Stomach (tissue), 9 donors: ENCODE data around the gene GSG1L. TPM values are rescaled to one million over a fixed set of nuclear protein-coding genes. Genes with fewer than 3 reads are reported as not detected.

Source experiments
- DNase-seq, 2 donors: peaks; one replicate each; pipeline versions ENCODE4 v3.0.0 to v3.0.0-alpha.2; 2013 to 2019
- H3K27ac ChIP-seq, 5 donors: fragments of 200-600 bp in 4 of 5; sonication (generic) in 4 of 5; one replicate each; pipeline ENCODE4 v1.5.1; 2013 to 2019; ENCODE audit warnings: mild to moderate bottlenecking in 1 of 5, moderate library complexity in 1 of 5
- H3K27me3 ChIP-seq, 3 donors: fragments of 200-600 bp; sonication (generic); one replicate each; pipeline ENCODE4 v1.5.1; 2017 to 2019; ENCODE audit warnings: mixed run types in 1 of 3
- H3K36me3 ChIP-seq, 4 donors: fragments of 200-600 bp; sonication (generic); 1 replicate in 3 of 4; 2 replicates in 1 of 4; pipeline ENCODE4 v1.5.1; 2016 to 2019
- H3K4me1 ChIP-seq, 4 donors: fragments of 200-600 bp; sonication (generic); one replicate each; pipeline ENCODE4 v1.5.1; 2016 to 2019
- H3K4me3 ChIP-seq, 4 donors: fragments of 200-600 bp; sonication (generic) in 3 of 4; one replicate each; pipeline ENCODE4 v1.5.1; 2016 to 2019; ENCODE audit warnings: mild to moderate bottlenecking in 1 of 4
- H3K9me3 ChIP-seq, 4 donors: fragments of 200-600 bp; sonication (generic); one replicate each; pipeline ENCODE4 v1.5.1; 2016 to 2019
- EP300 ChIP-seq: sonication (generic); formaldehyde crosslinking; IDR thresholded peaks from one replicate; pipeline ENCODE4 v1.6.1; 2017; ENCODE audit warnings: antibody characterized with exemption
- POLR2A ChIP-seq, 4 donors: fragments of 450-650 bp; IDR thresholded peaks; one replicate each; pipeline ENCODE4 v1.6.1; 2016; ENCODE audit warnings: antibody characterized with exemption in 4 of 4, control low read depth in 2 of 4, mild to moderate bottlenecking in 1 of 4, moderate library complexity in 1 of 4
- POLR2AphosphoS5 ChIP-seq, 3 donors: sonication (generic); formaldehyde crosslinking; IDR thresholded peaks; one replicate each; pipeline ENCODE4 v1.6.1; 2016; ENCODE audit warnings: antibody characterized with exemption in 3 of 3
- WGBS, 5 donors: extraction: QIAGEN DNeasy Blood & Tissue Kit in 3 of 5; methylation state at CpG; one replicate each; pipeline versions ENCODE4 v1.1.5 to v1.1.7; 2013 to 2018; 5-methylcytosine and 5-hydroxymethylcytosine counted together
- intact Hi-C: fragments of 100-400 bp; cut with DNase I; formaldehyde crosslinking; loops from one replicate; pipeline ENCODE4 v1.15.1; 2023; ENCODE audit warnings: low total_unique reads
- polyA plus RNA-seq, 3 donors: library from polyadenylated mRNA; stranded (reverse); fragments of 200-250 nt; gene quantifications; one replicate each; pipeline ENCODE4 v1.2.3, GENCODE V29; 2013
- total RNA-seq, 5 donors: library from RNA; depleted of rRNA; stranded (reverse); fragments of >200 nt; gene quantifications; one replicate each; pipeline versions ENCODE4 v1.1.0 to v1.2.3, GENCODE V29; 2014 to 2016
- TF ChIP-seq, protein P1 (sequence below), 7 experiments: fragments of 450-650 bp in 4 of 7; fragments of 200-600 bp in 3 of 7; sonication (generic) in 3 of 7; IDR thresholded peaks; one replicate each; pipeline ENCODE4 v1.5.1; 2016 to 2019; ENCODE audit warnings: antibody characterized with exemption in 7 of 7, control low read depth in 2 of 7, mild to moderate bottlenecking in 1 of 7
- donor health status: healthy with polysubstance abuse.
- donor health status: Bipolar disorder and iron deficiency.
- donor health status: healthy.

The GSG1L gene
- total and polyA plus RNA-seq, 8 donors, result 0.06 TPM; not detected in 7

- no peak overlapping the region for H3K27ac ChIP-seq
- H3K9me3 ChIP-seq, result peaks cover 0 to 18% (median 12%) of the 10 kb centered on the region in 4 donors
- TF ChIP-seq, protein P1, sequence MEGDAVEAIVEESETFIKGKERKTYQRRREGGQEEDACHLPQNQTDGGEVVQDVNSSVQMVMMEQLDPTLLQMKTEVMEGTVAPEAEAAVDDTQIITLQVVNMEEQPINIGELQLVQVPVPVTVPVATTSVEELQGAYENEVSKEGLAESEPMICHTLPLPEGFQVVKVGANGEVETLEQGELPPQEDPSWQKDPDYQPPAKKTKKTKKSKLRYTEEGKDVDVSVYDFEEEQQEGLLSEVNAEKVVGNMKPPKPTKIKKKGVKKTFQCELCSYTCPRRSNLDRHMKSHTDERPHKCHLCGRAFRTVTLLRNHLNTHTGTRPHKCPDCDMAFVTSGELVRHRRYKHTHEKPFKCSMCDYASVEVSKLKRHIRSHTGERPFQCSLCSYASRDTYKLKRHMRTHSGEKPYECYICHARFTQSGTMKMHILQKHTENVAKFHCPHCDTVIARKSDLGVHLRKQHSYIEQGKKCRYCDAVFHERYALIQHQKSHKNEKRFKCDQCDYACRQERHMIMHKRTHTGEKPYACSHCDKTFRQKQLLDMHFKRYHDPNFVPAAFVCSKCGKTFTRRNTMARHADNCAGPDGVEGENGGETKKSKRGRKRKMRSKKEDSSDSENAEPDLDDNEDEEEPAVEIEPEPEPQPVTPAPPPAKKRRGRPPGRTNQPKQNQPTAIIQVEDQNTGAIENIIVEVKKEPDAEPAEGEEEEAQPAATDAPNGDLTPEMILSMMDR (IDR thresholded peaks at IDR 0.05), result no peak
- TF ChIP-seq POLR2A (IDR thresholded peaks at IDR 0.05) (no peak), POLR2AphosphoS5 (IDR thresholded peaks at IDR 0.05) (no peak), EP300 (no peak)
- H3K36me3 ChIP-seq, result no peaks in the 10 kb centered on the region
- no peaks in the 10 kb centered on the region for H3K27me3 ChIP-seq
- no peak overlapping the region for H3K4me3 ChIP-seq
- no peak for DNase-seq
- no peaks in the 10 kb centered on the region for H3K4me1 ChIP-seq
- intact Hi-C loops, result no loop called here
- 69 to 85% (median 73%) methylated on average over 4 of the region's 4 CpGs for WGBS, 5 donors
Measured at GRCh38 chr16:28025631-28026030, 37.9 kb downstream of the GSG1L start.

GRCh38 chr16:28019218-28019617 lies 44.3 kb downstream of the GSG1L start:
- H3K27me3 ChIP-seq, result no peaks in the 10 kb centered on the region
- no peaks in the 10 kb centered on the region for H3K4me1 ChIP-seq
- DNase-seq, result no peak
- peaks cover 0 to 33% (median 28%) of the 10 kb centered on the region in 4 donors for H3K9me3 ChIP-seq
- no peak for TF ChIP-seq POLR2AphosphoS5 (IDR thresholded peaks at IDR 0.05)
- TF ChIP-seq POLR2A (IDR thresholded peaks at IDR 0.05), result no peak
- TF ChIP-seq EP300, result no peak
- TF ChIP-seq, protein P1 (IDR thresholded peaks at IDR 0.05), result no peak
- WGBS, 5 donors, result 63 to 76% (median 71%) methylated on average over 5 of the region's 5 CpGs
- no peak overlapping the region for H3K27ac ChIP-seq
- H3K4me3 ChIP-seq, result no peak overlapping the region
- no peaks in the 10 kb centered on the region for H3K36me3 ChIP-seq
- intact Hi-C loops, result no loop called here

DNA sequence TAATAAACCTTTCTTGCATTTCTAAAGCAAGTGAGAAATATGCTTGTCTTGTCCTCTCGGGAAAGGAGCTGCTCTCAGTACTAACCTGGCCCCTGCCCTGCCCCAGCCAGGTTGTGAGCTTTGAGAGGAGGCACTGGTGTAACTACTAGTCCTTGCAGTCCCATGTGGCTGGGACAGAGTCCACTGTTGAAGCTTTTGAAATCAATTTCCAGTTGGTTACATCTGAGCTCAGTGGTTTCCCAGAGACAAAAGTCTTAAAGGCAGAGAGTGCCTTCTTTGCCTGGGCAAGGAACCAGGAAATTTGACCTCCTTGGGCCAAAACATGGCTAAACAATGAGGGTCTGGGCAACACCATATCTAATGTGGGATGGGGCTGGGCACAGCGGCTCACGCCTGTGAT lies 48.7 kb downstream of the GSG1L start:
- WGBS, 5 donors, result 66 to 78% (median 71%) methylated on average over 3 of the region's 3 CpGs
- Histone ChIP-seq H3K4me3 (no peak overlapping the region), H3K36me3 (no peaks in the 10 kb centered on the region), H3K27ac (no peak overlapping the region), H3K27me3 (peaks cover 0 to 14% (median 4%) of the 10 kb centered on the region in 3 donors), H3K4me1 (no peaks in the 10 kb centered on the region), H3K9me3 (peaks cover 0 to 13% (median 10%) of the 10 kb centered on the region in 4 donors)
- no peak for DNase-seq
- intact Hi-C loops, result no loop called here
- no peak for TF ChIP-seq POLR2A (IDR thresholded peaks at IDR 0.05)
- no peak for TF ChIP-seq EP300
- TF ChIP-seq POLR2AphosphoS5 (IDR thresholded peaks at IDR 0.05), result no peak
- TF ChIP-seq, protein P1 (IDR thresholded peaks at IDR 0.05), result no peak

DNA sequence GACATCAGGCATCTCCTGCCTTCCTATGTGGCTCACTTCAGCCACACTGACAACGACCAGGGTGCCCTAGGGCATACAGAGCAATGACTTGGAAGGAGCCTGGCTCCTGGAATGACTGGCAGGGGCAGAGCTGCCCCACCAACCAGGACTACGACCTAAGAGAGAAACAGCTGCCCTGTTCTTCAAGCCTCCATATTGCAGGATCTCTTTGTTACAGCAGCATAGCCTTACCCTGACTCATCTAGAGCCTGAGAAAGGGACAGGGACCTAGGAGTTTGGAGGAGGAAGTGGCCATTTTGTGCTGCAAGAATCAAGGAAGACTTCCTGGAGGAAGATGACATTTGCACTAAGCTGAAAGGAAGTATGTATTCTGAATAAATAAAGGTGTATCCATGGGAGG lies 49.6 kb downstream of the GSG1L start:
- TF ChIP-seq POLR2A (IDR thresholded peaks at IDR 0.05), result no peak
- TF ChIP-seq, protein P1 (IDR thresholded peaks at IDR 0.05), result no peak
- TF ChIP-seq POLR2AphosphoS5 (IDR thresholded peaks at IDR 0.05), result no peak
- no peak for TF ChIP-seq EP300
- H3K36me3 ChIP-seq, result no peaks in the 10 kb centered on the region
- no peak overlapping the region for H3K4me3 ChIP-seq
- no peak overlapping the region for H3K27ac ChIP-seq
- peaks cover 0 to 10% (median 7%) of the 10 kb centered on the region in 4 donors for H3K9me3 ChIP-seq
- intact Hi-C loops, result no loop called here
- H3K27me3 ChIP-seq, result peaks cover 0 to 16% (median 4%) of the 10 kb centered on the region in 3 donors
- DNase-seq, result no peak
- 54 to 88% (median 68%) methylated on average over 1 to 2 of the region's 2 CpGs for WGBS, 5 donors
- H3K4me1 ChIP-seq, result no peaks in the 10 kb centered on the region
